Gastroesophageal sphincter (tissue), 4 donors: ENCODE results near the gene NOL4L. TPM values are rescaled to one million over a fixed set of nuclear protein-coding genes. Genes with fewer than 3 reads are reported as not detected.

ENCODE experiments used
- ATAC-seq: fragments of 150-250 bp; one replicate; pipeline ENCODE4 v1.9.1; 2016; ENCODE audit warnings: mild to moderate bottlenecking, moderate library complexity
- H3K27ac ChIP-seq, 4 donors: fragments of 200-600 bp; sonication (generic) in 3 of 4; 1 replicate in 3 of 4; 2 replicates in 1 of 4; pipeline ENCODE4 v1.5.1; 2016 to 2019
- H3K27me3 ChIP-seq: fragments of 200-600 bp; sonication (generic); one replicate; pipeline ENCODE4 v1.5.1; 2019
- H3K36me3 ChIP-seq, 2 donors: fragments of 200-600 bp; sonication (generic); one replicate each; pipeline ENCODE4 v1.5.1; 2019; ENCODE audit warnings: control low read depth in 1 of 2
- H3K4me1 ChIP-seq, 3 donors: fragments of 200-600 bp; sonication (generic); 1 replicate in 2 of 3; 2 replicates in 1 of 3; pipeline ENCODE4 v1.5.1; 2016 to 2019; ENCODE audit warnings: control low read depth in 2 of 3
- H3K4me3 ChIP-seq, 2 donors: fragments of 200-600 bp; sonication (generic); one replicate each; pipeline ENCODE4 v1.5.1; 2019; ENCODE audit warnings: mild to moderate bottlenecking in 1 of 2, moderate library complexity in 1 of 2
- H3K9me3 ChIP-seq, 3 donors: fragments of 200-600 bp; sonication (generic); one replicate each; pipeline ENCODE4 v1.5.1; 2017 to 2019; ENCODE audit warnings: control low read depth in 2 of 3
- EP300 ChIP-seq: sonication (generic); formaldehyde crosslinking; IDR thresholded peaks from one replicate; pipeline ENCODE4 v1.6.1; 2017; ENCODE audit warnings: antibody characterized with exemption, mild to moderate bottlenecking
- POLR2A ChIP-seq, 2 donors: fragments of 450-650 bp; IDR thresholded peaks; one replicate each; pipeline ENCODE4 v1.6.1; 2017; ENCODE audit warnings: antibody characterized with exemption in 2 of 2, mild to moderate bottlenecking in 2 of 2, moderate library complexity in 1 of 2
- POLR2AphosphoS5 ChIP-seq: sonication (generic); formaldehyde crosslinking; IDR thresholded peaks from one replicate; pipeline ENCODE4 v1.6.1; 2017; ENCODE audit warnings: antibody characterized with exemption
- WGBS, 2 donors: methylation state at CpG; one replicate each; pipeline ENCODE4 v1.1.5; 2018; ENCODE audit warnings: low coverage in 1 of 2; 5-methylcytosine and 5-hydroxymethylcytosine counted together
- total RNA-seq, 4 donors: library from RNA; depleted of rRNA; stranded (reverse); fragments of >200 nt; gene quantifications; one replicate each; pipeline ENCODE4 v1.1.0, GENCODE V29; 2016
- TF ChIP-seq, protein P1 (sequence below), 4 experiments: fragments of 200-600 bp in 2 of 4; fragments of 450-650 bp in 2 of 4; sonication (generic) in 1 of 4; IDR thresholded peaks; one replicate each; pipeline ENCODE4 v1.5.1; 2017 to 2019; ENCODE audit warnings: antibody characterized with exemption in 4 of 4, mild to moderate bottlenecking in 2 of 4, moderate library complexity in 2 of 4

Gene NOL4L
- total RNA-seq, 4 donors from 2014 or later, result 9.0 to 14.7 (median 10.8) TPM

DNA sequence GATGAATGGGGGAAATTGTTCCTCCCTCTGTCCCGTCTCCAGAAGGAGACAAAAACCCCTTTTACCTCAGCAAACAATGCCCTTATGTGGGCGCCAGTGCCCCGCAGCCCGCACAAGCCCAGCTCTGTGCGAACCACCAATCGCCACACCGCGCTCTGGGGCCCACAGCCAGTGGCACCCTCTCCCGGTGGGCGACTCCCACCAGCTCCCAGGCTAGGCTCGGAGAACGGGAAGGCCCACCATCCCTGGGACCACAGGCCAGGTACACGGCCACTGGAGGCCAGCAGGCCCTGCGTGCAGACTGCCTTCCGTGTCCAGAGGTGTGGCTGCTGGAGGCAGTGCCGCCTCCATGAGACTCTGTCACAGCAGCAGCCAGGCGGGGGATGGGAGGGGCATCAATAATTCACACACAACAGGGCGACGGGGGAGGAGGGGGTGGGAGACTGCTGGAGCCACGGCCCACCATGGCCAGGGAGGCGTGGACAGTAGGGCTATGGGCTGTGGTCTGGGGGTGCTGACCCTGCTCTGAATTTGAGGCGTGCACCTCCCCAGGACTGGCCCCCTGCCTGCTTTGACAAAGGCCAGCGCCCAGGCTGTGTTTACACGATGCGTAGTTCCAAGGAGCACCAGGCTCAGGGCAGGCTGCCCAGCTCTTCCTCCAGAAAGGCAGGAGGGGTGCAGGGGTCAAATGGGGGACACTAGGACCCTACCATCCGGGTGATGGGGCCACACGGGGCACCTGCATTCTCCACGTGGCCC, 121.3 kb downstream of the NOL4L start:
- TF ChIP-seq, protein P1, sequence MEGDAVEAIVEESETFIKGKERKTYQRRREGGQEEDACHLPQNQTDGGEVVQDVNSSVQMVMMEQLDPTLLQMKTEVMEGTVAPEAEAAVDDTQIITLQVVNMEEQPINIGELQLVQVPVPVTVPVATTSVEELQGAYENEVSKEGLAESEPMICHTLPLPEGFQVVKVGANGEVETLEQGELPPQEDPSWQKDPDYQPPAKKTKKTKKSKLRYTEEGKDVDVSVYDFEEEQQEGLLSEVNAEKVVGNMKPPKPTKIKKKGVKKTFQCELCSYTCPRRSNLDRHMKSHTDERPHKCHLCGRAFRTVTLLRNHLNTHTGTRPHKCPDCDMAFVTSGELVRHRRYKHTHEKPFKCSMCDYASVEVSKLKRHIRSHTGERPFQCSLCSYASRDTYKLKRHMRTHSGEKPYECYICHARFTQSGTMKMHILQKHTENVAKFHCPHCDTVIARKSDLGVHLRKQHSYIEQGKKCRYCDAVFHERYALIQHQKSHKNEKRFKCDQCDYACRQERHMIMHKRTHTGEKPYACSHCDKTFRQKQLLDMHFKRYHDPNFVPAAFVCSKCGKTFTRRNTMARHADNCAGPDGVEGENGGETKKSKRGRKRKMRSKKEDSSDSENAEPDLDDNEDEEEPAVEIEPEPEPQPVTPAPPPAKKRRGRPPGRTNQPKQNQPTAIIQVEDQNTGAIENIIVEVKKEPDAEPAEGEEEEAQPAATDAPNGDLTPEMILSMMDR (IDR thresholded peaks at IDR 0.05), result peak in 1 of 4 experiments; percentile 15
- TF ChIP-seq EP300 (no peak), POLR2AphosphoS5 (peak; percentile 46), POLR2A (IDR thresholded peaks at IDR 0.05) (no peak)
- Histone ChIP-seq H3K9me3 (no peaks in the 10 kb centered on the region), H3K4me3 (peak overlapping the region in 1 of 2 donors; percentile 20), H3K27me3 (no peaks in the 10 kb centered on the region), H3K36me3 (peaks cover 0 to 4% of the 10 kb centered on the region in 2 donors), H3K4me1 (peaks cover 2 to 72% (median 43%) of the 10 kb centered on the region in 3 donors), H3K27ac (peak overlapping the region; percentile 2 to 86 (median 82))
- ATAC-seq, result peak; percentile 32
- no CpG with 5 or more reads among the region's 28 CpGs for WGBS, 2 donors

DNA sequence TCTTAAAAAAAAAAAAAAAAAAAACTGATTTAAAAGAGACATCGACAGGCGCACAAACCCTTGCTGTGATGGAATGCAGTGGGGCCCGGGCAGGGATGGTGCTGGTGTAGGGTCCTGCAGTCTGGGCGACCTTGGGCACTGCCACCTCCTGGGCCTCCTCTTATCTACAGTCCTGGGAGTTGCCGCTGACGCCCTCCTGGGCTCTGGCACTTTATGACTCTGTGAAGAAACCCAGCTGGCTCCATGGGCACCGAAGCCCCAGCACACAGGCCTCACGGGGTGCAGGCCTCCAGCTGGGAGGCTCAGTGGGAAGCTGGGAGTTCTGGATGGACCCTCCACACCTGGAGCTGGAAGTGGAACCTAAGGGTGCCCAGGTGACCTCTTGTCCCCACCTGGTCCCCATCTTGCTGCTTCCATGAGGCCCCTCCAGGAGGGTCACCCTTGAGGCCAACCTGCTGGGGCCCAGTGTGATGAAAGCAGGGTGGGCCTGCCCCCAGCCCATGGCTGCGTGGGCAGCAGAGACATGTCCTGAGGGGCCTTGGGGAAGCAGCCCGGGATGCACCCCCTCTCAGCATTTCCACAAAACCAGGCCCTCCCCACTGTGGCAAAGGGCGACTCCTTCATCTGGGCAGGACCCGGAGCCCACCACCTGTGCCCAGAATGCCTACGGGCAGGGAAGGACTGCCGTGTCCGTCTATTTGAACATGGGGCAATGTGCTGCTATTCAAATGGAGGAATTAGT, 122.1 kb downstream of the NOL4L start:
- no peaks in the 10 kb centered on the region for H3K9me3 ChIP-seq
- WGBS, 2 donors, result 75% methylated on average over 4 of the region's 15 CpGs; no CpG with 5 or more reads in 1 of the 2 donors
- peak overlapping the region in 3 of 4 donors; percentile 80 to 86 (median 84) for H3K27ac ChIP-seq
- no peak for ATAC-seq
- H3K27me3 ChIP-seq, result no peaks in the 10 kb centered on the region
- peaks cover 2 to 72% (median 44%) of the 10 kb centered on the region in 3 donors for H3K4me1 ChIP-seq
- peaks cover 0 to 4% of the 10 kb centered on the region in 2 donors for H3K36me3 ChIP-seq
- TF ChIP-seq EP300, result no peak
- TF ChIP-seq, protein P1 (IDR thresholded peaks at IDR 0.05), result no peak
- TF ChIP-seq POLR2A (IDR thresholded peaks at IDR 0.05), result no peak
- no peak for TF ChIP-seq POLR2AphosphoS5
- no peak overlapping the region for H3K4me3 ChIP-seq

DNA sequence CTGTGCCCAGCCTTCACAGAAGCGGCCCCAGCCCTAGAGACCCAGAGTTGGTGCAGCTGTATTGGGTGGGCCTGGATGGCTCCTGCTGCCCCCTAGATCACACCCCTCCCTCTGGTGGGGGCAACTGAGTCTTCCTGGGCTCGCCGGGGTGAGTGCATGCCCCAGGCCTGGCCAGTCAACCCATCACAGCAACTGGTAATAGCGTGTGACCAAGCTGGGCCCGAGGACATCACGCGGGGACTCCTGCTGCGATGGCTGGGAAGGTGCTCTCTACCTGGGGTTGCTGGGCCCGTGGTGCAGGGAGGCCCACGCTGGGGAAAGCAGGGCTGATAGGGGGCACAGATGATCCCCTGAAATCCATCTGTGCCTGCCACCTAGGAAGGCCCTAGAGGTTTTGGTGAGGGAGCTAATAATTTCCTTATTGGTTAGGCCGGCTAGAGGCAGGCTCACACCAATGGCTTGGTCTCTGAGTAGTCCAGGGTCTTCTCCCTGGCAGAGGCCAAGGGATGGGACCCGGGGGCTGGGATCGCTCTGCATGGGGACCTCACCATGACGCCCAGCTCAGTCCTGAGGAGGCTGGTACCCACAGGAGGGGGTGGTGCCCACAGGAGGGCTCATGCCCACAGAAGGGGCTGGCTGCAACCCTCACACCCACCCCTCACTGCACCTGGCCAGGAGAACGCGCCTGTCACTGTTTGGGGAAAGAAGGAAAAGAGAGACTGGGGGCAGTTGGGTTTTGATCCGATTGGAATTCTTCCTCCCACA, 123.1 kb downstream of the NOL4L start:
- Histone ChIP-seq H3K4me1 (peaks cover 2 to 72% (median 45%) of the 10 kb centered on the region in 3 donors), H3K4me3 (no peak overlapping the region), H3K9me3 (no peaks in the 10 kb centered on the region), H3K36me3 (peaks cover 0 to 4% of the 10 kb centered on the region in 2 donors), H3K27ac (no peak overlapping the region), H3K27me3 (no peaks in the 10 kb centered on the region)
- 83 to 100% methylated on average over 1 to 2 of the region's 17 CpGs for WGBS, 2 donors
- no peak for ATAC-seq
- TF ChIP-seq POLR2AphosphoS5, result no peak

DNA sequence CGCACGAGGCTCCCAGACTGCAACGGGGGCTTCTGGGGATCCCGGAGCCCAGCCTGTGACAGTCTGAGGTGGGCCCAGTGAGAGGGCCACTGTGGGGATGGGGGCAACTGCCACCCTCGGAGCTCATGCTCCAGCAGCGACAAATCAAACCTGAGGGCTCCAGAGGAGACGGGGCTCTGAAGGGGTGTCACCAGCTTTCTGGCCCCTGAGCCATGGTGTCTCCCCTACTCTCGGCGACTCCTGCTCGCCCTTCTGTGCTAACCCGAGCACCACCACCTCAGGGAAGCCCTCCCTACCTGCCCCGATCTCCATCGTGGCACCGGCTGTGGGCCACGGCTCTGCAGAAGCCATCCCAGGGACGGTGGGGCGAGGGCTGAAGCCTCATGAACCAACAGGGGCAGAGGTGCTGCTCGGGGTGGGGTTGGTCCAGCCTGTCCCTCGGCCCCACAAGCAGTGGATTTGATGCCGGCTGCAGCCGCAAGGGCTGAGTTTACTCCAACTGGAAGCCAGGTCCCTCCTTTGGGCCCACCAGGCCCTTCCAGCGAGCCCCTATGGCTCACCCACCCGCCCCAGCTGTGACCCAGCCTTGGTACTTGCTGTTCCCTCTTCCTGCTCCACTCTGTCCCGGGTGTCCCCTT, 124.3 kb downstream of the NOL4L start:
- Histone ChIP-seq H3K27me3 (no peaks in the 10 kb centered on the region), H3K9me3 (no peaks in the 10 kb centered on the region), H3K27ac (no peak overlapping the region), H3K36me3 (peaks cover 0 to 8% of the 10 kb centered on the region in 2 donors), H3K4me3 (no peak overlapping the region), H3K4me1 (peaks cover 2 to 67% (median 42%) of the 10 kb centered on the region in 3 donors)
- no peak for TF ChIP-seq POLR2A (IDR thresholded peaks at IDR 0.05)
- TF ChIP-seq, protein P1 (IDR thresholded peaks at IDR 0.05), result no peak
- TF ChIP-seq EP300, result no peak
- no peak for TF ChIP-seq POLR2AphosphoS5
- no peak for ATAC-seq
- WGBS, 2 donors, result 60 to 93% methylated on average over 1 to 4 of the region's 24 CpGs
